Brain pericyte (primary cell): ENCODE data around the gene ZFYVE1.
"Not testable (repeated sequence)": the region's sequence is repeated elsewhere in the genome, so short reads cannot be mapped to it uniquely, and the experiment has no call there.

Source experiments
- DNase-seq: peaks from one replicate; pipeline ENCODE4 v3.0.0-alpha.2; 2012; ENCODE audit warnings: low read depth, low spot score

Gene ZFYVE1

GRCh38 chr14:73000073-73000472 lies 26.8 kb downstream of the ZFYVE1 start:
- DNase-seq, result no peak

- no peak for DNase-seq
Measured at GRCh38 chr14:72999316-72999715, 27.6 kb downstream of the ZFYVE1 start.

- no peak for DNase-seq
Measured at GRCh38 chr14:72998252-72998903, 28.5 kb downstream of the ZFYVE1 start.

GRCh38 chr14:72996916-72997315 lies 30.0 kb downstream of the ZFYVE1 start:
- no peak for DNase-seq

- DNase-seq, result no peak
Measured at GRCh38 chr14:72990171-72990570, 36.7 kb downstream of the ZFYVE1 start.

- DNase-seq, result no peak
Measured at GRCh38 chr14:72986857-72987256, 40.0 kb downstream of the ZFYVE1 start.

GRCh38 chr14:72986214-72986613 lies 40.7 kb downstream of the ZFYVE1 start:
- no peak for DNase-seq

GRCh38 chr14:72982146-72982708 lies 44.7 kb downstream of the ZFYVE1 start:
- no peak for DNase-seq

GRCh38 chr14:72980863-72981262 lies 46.0 kb downstream of the ZFYVE1 start:
- no peak for DNase-seq

- DNase-seq, result no peak
Measured at GRCh38 chr14:72978856-72979255, 48.0 kb downstream of the ZFYVE1 start.

- no peak for DNase-seq
Measured at GRCh38 chr14:72975770-72976169, 51.1 kb downstream of the ZFYVE1 start.

GRCh38 chr14:72974661-72975060 lies 52.2 kb downstream of the ZFYVE1 start:
- DNase-seq, result no peak

GRCh38 chr14:72970824-72971434 lies 56.0 kb downstream of the ZFYVE1 start:
- no peak for DNase-seq

GRCh38 chr14:72970058-72970630 lies 56.8 kb downstream of the ZFYVE1 start:
- no peak for DNase-seq

- DNase-seq, result no peak
Measured at GRCh38 chr14:72968316-72968715, 58.6 kb downstream of the ZFYVE1 start.

- no peak for DNase-seq
Measured at GRCh38 chr14:72966038-72966437, 60.9 kb downstream of the ZFYVE1 start.

- DNase-seq, result no peak
Measured at GRCh38 chr14:72965249-72965648, 61.7 kb downstream of the ZFYVE1 start.

- DNase-seq, result no peak
Measured at GRCh38 chr14:72962829-72963312, 64.0 kb downstream of the ZFYVE1 start.

- peak; percentile 32 for DNase-seq
Measured at GRCh38 chr14:72962336-72962754, 64.6 kb downstream of the ZFYVE1 start.

- no peak for DNase-seq
Measured at GRCh38 chr14:72961579-72962335, 65.1 kb downstream of the ZFYVE1 start.

GRCh38 chr14:72961016-72961415 lies 65.9 kb downstream of the ZFYVE1 start:
- DNase-seq, result not testable (repeated sequence)

GRCh38 chr14:72958548-72958947 lies 68.4 kb downstream of the ZFYVE1 start:
- no peak for DNase-seq
